Epithelial cell of esophagus (primary cell): Measurements from ENCODE around the gene PIK3R5.

ENCODE experiments used
- DNase-seq: peaks from one replicate; pipeline ENCODE4 v3.0.0; 2010; ENCODE audit warnings: low read depth
- H3K4me3 ChIP-seq: 2 replicates; pipeline ENCODE4 v1.5.1; 2011; ENCODE audit warnings: mild to moderate bottlenecking, low read length, control low read depth
- TF ChIP-seq, protein P1 (sequence below): IDR thresholded peaks from 2 replicates; pipeline ENCODE4 v1.5.1; 2011; ENCODE audit warnings: low read depth, mild to moderate bottlenecking, low read length, control low read depth, inconsistent platforms; ENCODE audit not compliant: insufficient read depth; ENCODE audit errors: missing control alignments

The PIK3R5 gene

DNA sequence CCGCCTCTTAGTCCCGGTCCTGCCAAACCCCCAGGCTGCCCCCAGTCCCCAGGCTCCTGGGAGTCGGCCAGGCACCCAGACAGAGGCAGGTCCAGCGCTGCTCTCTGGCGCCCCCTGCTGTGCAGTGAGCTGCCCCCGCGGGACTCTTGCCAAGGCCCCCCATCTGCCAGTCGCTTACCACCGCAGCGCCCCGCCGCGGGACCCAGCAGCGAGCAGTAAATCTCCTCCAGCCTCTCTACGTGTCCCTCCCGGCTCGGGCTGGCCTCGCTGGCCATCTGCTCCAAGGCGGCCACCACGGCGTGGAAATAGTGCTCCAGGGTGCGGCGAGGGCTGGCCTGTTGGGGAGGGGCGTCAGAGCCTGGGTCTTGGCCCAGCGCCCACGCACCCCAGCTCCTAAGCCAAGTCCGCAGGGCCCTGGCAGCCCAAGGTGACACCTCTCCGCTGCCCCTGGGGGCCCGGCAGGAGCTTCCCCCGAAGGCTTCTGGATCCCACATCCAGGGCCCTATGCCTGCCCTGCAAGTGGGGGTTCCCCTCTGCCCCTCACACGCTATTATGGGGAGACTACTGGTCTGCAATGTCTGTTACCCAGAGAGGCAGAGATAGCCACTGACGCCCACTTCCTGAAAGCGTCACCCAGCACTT lies 132.7 kb downstream of the PIK3R5 start:
- H3K4me3 ChIP-seq = no peak overlapping the region
- DNase-seq = no peak
- TF ChIP-seq, protein P1, sequence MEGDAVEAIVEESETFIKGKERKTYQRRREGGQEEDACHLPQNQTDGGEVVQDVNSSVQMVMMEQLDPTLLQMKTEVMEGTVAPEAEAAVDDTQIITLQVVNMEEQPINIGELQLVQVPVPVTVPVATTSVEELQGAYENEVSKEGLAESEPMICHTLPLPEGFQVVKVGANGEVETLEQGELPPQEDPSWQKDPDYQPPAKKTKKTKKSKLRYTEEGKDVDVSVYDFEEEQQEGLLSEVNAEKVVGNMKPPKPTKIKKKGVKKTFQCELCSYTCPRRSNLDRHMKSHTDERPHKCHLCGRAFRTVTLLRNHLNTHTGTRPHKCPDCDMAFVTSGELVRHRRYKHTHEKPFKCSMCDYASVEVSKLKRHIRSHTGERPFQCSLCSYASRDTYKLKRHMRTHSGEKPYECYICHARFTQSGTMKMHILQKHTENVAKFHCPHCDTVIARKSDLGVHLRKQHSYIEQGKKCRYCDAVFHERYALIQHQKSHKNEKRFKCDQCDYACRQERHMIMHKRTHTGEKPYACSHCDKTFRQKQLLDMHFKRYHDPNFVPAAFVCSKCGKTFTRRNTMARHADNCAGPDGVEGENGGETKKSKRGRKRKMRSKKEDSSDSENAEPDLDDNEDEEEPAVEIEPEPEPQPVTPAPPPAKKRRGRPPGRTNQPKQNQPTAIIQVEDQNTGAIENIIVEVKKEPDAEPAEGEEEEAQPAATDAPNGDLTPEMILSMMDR = no peak

DNA sequence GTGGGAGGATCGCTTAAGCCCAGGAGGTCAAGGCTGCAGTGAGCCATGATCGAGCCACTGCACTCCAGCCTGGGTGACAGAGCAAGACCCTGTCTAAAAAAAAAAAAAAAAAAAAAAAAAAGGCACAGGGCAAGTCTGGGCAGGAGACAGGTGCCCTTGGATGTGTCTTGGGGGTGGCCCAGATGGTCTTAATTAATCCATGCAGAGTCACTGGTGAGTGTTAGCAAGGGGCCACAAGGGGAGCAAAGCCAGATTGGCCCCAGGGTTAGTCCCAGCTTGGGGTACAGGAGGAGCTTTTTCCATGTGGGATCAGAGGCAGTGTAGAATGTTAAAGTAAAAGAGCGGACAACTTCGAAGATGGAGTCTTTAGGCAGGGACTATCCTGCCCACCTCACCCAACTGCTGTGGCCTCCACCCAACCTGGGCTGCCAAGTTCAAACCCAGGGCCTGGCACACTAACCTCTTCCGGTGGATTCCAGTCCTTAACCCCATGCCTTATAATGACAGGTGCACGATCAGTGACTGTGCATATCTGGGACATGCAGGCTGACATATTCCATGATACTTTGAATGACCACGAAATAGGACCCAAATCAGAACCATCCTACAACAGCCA lies 134.2 kb downstream of the PIK3R5 start:
- no peak overlapping the region for H3K4me3 ChIP-seq
- DNase-seq = no peak
- TF ChIP-seq, protein P1 = no peak

DNA sequence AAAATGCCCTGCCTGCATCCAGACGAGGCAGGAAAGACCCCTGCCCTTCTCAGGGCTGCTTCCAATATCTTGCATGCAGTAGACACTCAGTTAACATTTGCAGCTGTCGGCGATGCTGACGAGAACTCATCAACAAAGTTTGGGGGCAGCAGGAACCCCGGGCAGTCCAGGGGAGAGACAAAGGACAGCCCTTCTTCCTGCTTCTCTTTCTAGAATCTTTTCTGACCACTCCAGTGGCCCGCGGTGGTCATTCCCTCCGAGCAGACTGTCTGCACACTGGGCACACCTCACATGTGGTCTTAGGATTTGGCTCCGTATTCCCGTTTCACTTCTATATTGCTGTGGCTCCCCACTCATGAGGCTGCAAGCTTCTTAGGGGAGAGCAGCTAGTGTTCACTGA lies 135.4 kb downstream of the PIK3R5 start:
- DNase-seq = no peak
- H3K4me3 ChIP-seq = no peak overlapping the region
- TF ChIP-seq, protein P1 = no peak

DNA sequence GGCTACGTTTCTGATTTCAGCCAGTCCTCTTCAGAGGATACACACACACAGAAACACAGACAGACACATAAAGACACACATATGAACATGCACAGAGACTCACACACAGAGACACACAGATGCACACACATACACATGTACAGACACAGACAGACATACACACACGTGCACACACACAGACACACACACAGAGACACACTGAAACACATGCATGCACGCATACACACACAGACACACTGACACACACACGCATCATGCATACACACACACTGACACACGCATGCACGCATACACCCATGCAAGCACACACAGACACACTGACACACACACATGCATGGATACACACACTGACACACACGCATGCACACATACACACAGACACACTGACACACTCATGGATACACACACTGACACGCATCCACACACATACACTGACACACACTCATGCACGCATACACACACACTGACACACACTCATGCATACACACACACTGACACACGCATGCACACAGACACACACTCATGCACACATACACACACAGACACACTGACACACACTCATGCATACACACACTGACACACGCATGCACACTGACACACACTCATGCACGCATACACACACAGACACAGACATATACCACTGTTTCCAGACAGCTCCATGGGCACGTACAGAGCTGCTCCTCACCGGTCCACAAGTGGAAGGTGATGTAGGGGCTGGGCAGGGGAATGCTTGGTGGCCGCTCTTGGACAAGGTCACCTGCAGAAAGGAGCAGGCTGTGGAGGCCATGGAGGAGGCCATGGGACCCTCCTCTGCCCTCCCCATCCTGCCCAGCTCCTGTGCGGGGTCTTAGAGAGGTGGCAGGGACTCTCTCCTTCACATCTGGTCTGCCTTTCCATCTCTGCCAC lies 136.2 kb downstream of the PIK3R5 start:
- no peak overlapping the region for H3K4me3 ChIP-seq
- DNase-seq = no peak
- TF ChIP-seq, protein P1 = no peak
